Pancreas (tissue), 10 donors: ENCODE results near the gene ATIC. TPM values are rescaled to one million over a fixed set of nuclear protein-coding genes. Genes with fewer than 3 reads are reported as not detected.

ENCODE experiments used
- ATAC-seq, 4 donors: fragments of 200-7000 bp; cut with Tn5 transposase; one replicate each; pipeline versions ENCODE4 v1.8.0 to v1.9.1; 2020; ENCODE audit warnings: mild to moderate bottlenecking in 4 of 4, moderate library complexity in 4 of 4
- DNase-seq, 6 donors: peaks; one replicate each; pipeline ENCODE4 v3.0.0-alpha.2; 2020
- FAIRE-seq: peaks from 2 replicates; lab custom pipeline; 2012; peaks lifted over from hg19 to GRCh38; lab: Jason Lieb, UNC
- H3K27ac ChIP-seq, 4 donors: fragments of 200-600 bp; sonication (generic); 1 replicate in 3 of 4; 2 replicates in 1 of 4; pipeline versions ENCODE4 v1.5.0 to v1.8.0; 2020
- H3K27me3 ChIP-seq, 4 donors: fragments of 200-600 bp; one replicate each; pipeline ENCODE4 v1.8.0; 2021
- H3K36me3 ChIP-seq, 3 donors: fragments of 200-600 bp; sonication (generic) in 1 of 3; one replicate each; pipeline versions ENCODE4 v1.5.0 to v1.8.0; 2020 to 2021
- H3K4me1 ChIP-seq, 3 donors: fragments of 200-600 bp; one replicate each; pipeline ENCODE4 v1.8.0; 2021
- H3K4me3 ChIP-seq, 4 donors: fragments of 200-600 bp; sonication (generic) in 2 of 4; one replicate each; pipeline versions ENCODE4 v1.5.0 to v1.8.0; 2020 to 2021
- H3K9me3 ChIP-seq, 4 donors: fragments of 200-600 bp; one replicate each; pipeline ENCODE4 v1.8.0; 2021
- WGBS, 2 donors: extraction: QIAGEN DNeasy Blood & Tissue Kit; methylation state at CpG; one replicate each; pipeline ENCODE4 v1.1.7; 2013; 5-methylcytosine and 5-hydroxymethylcytosine counted together
- intact Hi-C, 3 donors: fragments of 100-400 bp; cut with DNase I; formaldehyde crosslinking; loops; one replicate each; pipeline versions ENCODE4 v1.11.1 to v1.14.2; 2022
- polyA plus RNA-seq, 2 donors: library from polyadenylated mRNA; stranded (reverse); fragments of 200-250 nt; gene quantifications; one replicate each; pipeline ENCODE4 v1.2.3, GENCODE V29; 2013
- total RNA-seq, 6 donors: library from RNA; stranded (reverse); fragmentation: NEBNext Ultra II Directional in 4 of 6; extraction: Animal tissue kit (Norgen Biotek cat#: 25700) in 4 of 6; gene quantifications; one replicate each; pipeline versions ENCODE4 v1.2.1 to v1.2.4, GENCODE V29; 2021 to 2023
- TF ChIP-seq, protein P1 (sequence below), 4 donors: fragments of 200-600 bp; sonication (generic) in 3 of 4; IDR thresholded peaks; one replicate each; pipeline versions ENCODE4 v1.5.0 to v1.8.0; 2021; ENCODE audit warnings: antibody characterized with exemption in 4 of 4
- donor health status: healthy with polysubstance abuse.
- donor health status: DM: no; HTN: no; CAD: no; lungs with moderate emphysema.
- donor health status: DM: no; HTN: no; CAD: no.
- donor health status: control.
- donor health status: control.
- donor health status: Bipolar disorder and iron deficiency.
- donor health status: DM: yes; HTN: yes; CAD: no.
- donor health status: DM: no; HTN: no; CAD: no.
- donor health status: DM: no; HTN: no; CAD: no.
- donor health status: DM: yes; HTN: yes; CAD: no.

The ATIC gene
- total and polyA plus RNA-seq, 8 donors = 38.6 to 73.2 (median 45.6) TPM

DNA sequence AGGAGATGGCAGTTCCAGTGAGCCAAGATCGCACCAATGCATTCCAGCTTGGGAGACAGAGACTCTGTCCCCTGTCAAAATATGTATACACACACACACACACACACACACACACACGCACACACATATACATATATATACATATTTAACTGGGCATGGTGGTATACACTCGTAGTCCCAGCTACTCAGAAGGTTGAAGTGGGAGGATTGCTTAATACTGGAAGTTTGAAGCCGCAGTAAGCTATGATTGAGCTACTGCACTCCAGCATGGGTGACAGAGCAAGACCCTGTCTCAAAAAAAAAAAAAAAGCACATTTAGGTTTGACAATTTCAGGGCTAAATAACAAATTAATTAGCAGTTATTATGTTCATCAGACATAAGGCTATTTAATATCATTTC, 36.0 kb upstream of the ATIC start:
- FAIRE-seq (no peak), ATAC-seq (no peak), DNase-seq (no peak)
- Histone ChIP-seq H3K36me3 (no peaks in the 10 kb centered on the region), H3K4me1 (no peaks in the 10 kb centered on the region), H3K27ac (no peak overlapping the region), H3K27me3 (no peaks in the 10 kb centered on the region), H3K4me3 (no peak overlapping the region), H3K9me3 (no peaks in the 10 kb centered on the region)
- intact Hi-C loops = no loop called here
- WGBS, 2 donors = 77 to 82% methylated on average over 4 of the region's 4 CpGs
- TF ChIP-seq, protein P1, sequence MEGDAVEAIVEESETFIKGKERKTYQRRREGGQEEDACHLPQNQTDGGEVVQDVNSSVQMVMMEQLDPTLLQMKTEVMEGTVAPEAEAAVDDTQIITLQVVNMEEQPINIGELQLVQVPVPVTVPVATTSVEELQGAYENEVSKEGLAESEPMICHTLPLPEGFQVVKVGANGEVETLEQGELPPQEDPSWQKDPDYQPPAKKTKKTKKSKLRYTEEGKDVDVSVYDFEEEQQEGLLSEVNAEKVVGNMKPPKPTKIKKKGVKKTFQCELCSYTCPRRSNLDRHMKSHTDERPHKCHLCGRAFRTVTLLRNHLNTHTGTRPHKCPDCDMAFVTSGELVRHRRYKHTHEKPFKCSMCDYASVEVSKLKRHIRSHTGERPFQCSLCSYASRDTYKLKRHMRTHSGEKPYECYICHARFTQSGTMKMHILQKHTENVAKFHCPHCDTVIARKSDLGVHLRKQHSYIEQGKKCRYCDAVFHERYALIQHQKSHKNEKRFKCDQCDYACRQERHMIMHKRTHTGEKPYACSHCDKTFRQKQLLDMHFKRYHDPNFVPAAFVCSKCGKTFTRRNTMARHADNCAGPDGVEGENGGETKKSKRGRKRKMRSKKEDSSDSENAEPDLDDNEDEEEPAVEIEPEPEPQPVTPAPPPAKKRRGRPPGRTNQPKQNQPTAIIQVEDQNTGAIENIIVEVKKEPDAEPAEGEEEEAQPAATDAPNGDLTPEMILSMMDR (IDR thresholded peaks at IDR 0.05) = no peak

DNA sequence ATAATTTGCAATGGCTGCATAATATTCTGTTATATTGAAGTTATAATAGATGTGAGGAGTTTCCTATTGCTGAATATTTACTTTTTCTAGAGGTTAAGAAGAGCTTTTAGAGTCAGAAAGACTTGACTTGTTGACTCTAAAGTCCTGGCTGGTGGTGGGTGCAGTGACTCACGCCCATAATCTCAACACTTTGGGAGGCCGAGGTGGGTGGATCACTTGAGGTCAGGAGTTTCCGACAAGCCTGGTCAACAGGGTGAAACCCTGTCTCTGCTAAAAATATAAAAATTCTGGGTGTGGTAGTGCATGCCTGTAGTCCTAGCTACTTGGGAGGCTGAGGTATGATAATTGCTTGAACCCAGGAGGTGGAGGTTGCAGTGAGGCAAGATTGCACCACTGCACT, 33.9 kb upstream of the ATIC start:
- DNase-seq = no peak
- Histone ChIP-seq H3K4me3 (no peak overlapping the region), H3K9me3 (no peaks in the 10 kb centered on the region), H3K36me3 (no peaks in the 10 kb centered on the region), H3K27me3 (no peaks in the 10 kb centered on the region), H3K27ac (no peak overlapping the region), H3K4me1 (no peaks in the 10 kb centered on the region)
- no peak for FAIRE-seq
- intact Hi-C loops = no loop called here
- 64 to 92% methylated on average over 3 of the region's 3 CpGs for WGBS, 2 donors
- no peak for ATAC-seq
- TF ChIP-seq, protein P1 (IDR thresholded peaks at IDR 0.05) = no peak

DNA sequence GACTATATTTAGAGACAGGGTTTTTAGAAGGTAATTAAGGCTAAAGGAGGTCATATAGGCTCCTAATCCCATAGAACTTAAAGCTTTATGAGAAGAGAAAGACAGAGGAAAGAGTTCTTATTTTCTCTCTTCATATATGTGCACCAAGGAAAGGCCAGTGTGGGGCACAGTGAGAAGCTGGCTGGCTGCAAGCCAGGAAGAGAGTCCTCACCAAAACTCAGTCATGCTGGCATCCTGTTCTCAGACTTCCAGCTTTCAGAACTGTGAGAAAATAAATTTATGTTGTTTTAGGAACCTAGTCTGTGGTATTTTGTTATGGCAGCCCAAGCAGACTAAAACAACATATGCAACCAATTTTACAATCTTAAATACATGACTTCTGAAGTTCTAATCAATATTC, 31.5 kb upstream of the ATIC start:
- Histone ChIP-seq H3K36me3 (no peaks in the 10 kb centered on the region), H3K9me3 (no peaks in the 10 kb centered on the region), H3K4me3 (no peak overlapping the region), H3K4me1 (no peaks in the 10 kb centered on the region), H3K27ac (no peak overlapping the region), H3K27me3 (no peaks in the 10 kb centered on the region)
- TF ChIP-seq, protein P1 (IDR thresholded peaks at IDR 0.05) = no peak
- FAIRE-seq = no peak
- DNase-seq = no peak
- intact Hi-C loops = no loop called here
- ATAC-seq = no peak

DNA sequence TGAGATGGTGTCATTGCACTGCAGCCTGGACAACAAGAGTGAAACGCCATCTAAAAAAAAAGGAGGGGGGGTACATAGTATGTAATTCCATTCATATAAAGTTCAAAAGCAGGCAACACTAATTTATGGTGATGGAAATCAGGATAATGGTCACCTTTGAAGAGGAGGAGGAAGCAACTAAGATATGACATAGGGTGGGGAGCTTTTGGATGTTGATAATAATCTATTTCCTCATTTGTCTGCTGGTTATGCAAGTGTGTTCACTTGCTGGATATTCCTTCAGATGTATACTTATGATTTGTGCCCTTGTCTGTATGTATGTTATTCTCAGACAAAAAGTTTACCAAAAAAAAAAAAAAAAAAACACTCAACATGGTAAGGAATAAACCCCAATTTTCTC, 28.6 kb upstream of the ATIC start:
- no peak for DNase-seq
- 67 to 92% methylated on average over 1 of the region's 1 CpG for WGBS, 2 donors
- Histone ChIP-seq H3K9me3 (no peaks in the 10 kb centered on the region), H3K4me1 (no peaks in the 10 kb centered on the region), H3K36me3 (no peaks in the 10 kb centered on the region), H3K4me3 (no peak overlapping the region), H3K27ac (no peak overlapping the region), H3K27me3 (no peaks in the 10 kb centered on the region)
- intact Hi-C loops = no loop called here
- TF ChIP-seq, protein P1 (IDR thresholded peaks at IDR 0.05) = no peak
- ATAC-seq = no peak
- FAIRE-seq = no peak

DNA sequence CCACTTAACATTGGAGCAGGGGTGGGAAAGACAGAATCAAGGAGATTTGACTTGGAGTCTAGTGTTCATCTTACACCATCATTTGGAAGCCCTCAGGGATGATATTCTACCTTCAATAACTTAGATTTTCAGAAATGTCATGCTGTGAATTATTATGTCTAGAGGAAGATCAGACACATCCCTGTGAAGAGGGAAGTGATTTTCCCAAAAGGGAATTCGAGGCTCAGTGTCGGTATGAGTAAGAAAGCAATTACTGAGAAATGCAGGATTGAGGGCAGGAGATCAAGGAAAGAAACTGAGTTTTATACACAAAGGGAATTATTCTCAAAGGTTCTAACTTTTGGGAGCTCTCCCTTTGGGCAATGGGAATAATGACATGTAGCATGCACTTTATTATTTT, 25.6 kb upstream of the ATIC start:
- intact Hi-C loops = no loop called here
- no peak for FAIRE-seq
- ATAC-seq = no peak
- Histone ChIP-seq H3K27ac (no peak overlapping the region), H3K4me3 (no peak overlapping the region), H3K36me3 (no peaks in the 10 kb centered on the region), H3K27me3 (no peaks in the 10 kb centered on the region), H3K9me3 (no peaks in the 10 kb centered on the region), H3K4me1 (no peaks in the 10 kb centered on the region)
- DNase-seq = no peak
- TF ChIP-seq, protein P1 (IDR thresholded peaks at IDR 0.05) = no peak
- WGBS, 2 donors = 86 to 87% methylated on average over 2 of the region's 2 CpGs
